ENCODE results near the gene MIS12.

MIS12 gene

DNA sequence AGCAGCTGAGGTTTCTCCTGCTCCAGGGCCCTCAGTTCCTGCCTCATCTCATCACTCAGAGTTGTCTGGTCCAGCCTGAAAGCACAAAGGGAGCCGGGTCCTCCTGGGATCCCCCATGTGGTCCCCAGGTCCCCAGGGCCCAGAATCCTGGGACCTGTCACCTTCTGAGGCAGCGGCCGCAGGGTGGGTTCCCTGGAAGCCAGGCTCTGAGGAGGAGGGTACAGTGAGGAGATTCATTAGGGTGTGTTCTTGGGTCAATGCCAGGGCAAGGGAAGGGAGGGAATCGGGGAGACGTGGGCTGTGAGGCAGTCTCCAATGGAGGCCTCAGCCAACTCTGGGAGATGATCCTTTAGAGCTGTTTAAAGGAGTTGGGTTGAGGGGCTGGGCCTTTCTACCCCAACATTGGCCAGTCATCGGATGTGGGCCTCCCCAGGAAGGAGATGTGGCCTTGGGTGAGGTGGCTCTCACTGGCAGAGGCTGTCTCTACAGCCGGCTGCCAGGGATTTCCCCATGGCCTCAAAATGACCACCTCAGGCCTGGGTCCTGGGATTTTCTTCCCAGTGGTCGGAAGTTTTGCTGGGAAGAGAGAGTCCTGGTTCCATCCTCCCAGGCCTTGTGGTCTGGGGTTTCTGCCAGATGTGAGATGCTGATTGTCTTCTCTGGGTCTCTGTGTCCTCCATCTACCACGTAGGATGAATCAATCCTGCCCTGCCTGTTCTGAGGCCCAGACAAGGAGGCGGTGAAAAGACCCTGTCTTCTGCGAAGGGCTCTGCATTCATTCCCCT, 50.7 kb downstream of the MIS12 start:
- DNase-seq, result no peak

GRCh38 chr17:5539286-5539685, 52.9 kb downstream of the MIS12 start:
- DNase-seq, result no peak

DNA sequence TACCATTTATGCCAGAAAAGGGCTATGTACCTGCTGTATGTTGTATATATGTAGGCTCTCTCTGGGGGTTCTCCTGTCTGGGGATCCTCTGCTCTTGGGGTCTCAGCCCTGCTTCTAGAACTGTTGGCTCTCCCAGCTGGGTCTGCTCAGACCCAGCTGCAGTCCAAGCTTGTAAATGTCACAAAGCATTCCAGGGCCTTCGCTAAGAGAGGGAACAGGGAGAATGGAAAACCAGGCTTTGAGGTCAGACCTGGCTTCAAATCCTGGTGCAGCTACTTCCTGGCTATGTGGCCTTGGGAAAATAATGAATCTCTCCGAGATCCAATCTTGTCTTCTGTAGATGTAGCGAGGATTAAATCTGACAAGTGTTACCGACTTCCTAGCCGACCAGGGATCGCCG, 54.0 kb downstream of the MIS12 start:
- DNase-seq, result no peak
